ENCODE measurements around the gene HIP1R. TPM values are rescaled to one million over a fixed set of nuclear protein-coding genes. Genes with fewer than 3 reads are reported as not detected.
"Not testable (repeated sequence)": the region's sequence is repeated elsewhere in the genome, so short reads cannot be mapped to it uniquely, and the experiment has no call there.

The HIP1R gene
- total RNA-seq, 1 donor from 2014 or later, result 115 TPM

- DNase-seq (ENCODE audit: low spot score), result no peak
These were observed 56.6 kb downstream of the HIP1R start for GRCh38 chr12:122891661-122892525.

- not testable (repeated sequence) for DNase-seq (ENCODE audit: low spot score)
These were observed 57.5 kb downstream of the HIP1R start for GRCh38 chr12:122892724-122893123.

GRCh38 chr12:122893208-122894153, 58.2 kb downstream of the HIP1R start:
- no peak for DNase-seq (ENCODE audit: low spot score)

- DNase-seq (ENCODE audit: low spot score), result peak; percentile 67
These were observed 59.2 kb downstream of the HIP1R start for GRCh38 chr12:122894193-122895121.

- no peak for DNase-seq (ENCODE audit: low spot score)
These were observed 60.1 kb downstream of the HIP1R start for GRCh38 chr12:122895320-122895703.

- peak; percentile 85 for DNase-seq (ENCODE audit: low spot score)
These were observed 60.7 kb downstream of the HIP1R start, which contains the start of gene VPS37B for GRCh38 chr12:122895704-122896636. Gene VPS37B (minus strand): TSS chr12:122896124. CDS start chr12:122896062, 62 bp downstream.

GRCh38 chr12:122896662-122897061, 61.4 kb downstream of the HIP1R start:
- no peak for DNase-seq (ENCODE audit: low spot score)

- no peak for DNase-seq (ENCODE audit: low spot score)
These were observed 64.6 kb downstream of the HIP1R start for GRCh38 chr12:122899887-122900286.

GRCh38 chr12:122902854-122903692, 67.8 kb downstream of the HIP1R start:
- no peak for DNase-seq (ENCODE audit: low spot score)

- no peak for DNase-seq (ENCODE audit: low spot score)
These were observed 68.4 kb downstream of the HIP1R start for GRCh38 chr12:122903693-122904034.

GRCh38 chr12:122905258-122905657, 70.0 kb downstream of the HIP1R start:
- DNase-seq (ENCODE audit: low spot score), result not testable (repeated sequence)

- no peak for DNase-seq (ENCODE audit: low spot score)
These were observed 73.7 kb downstream of the HIP1R start for GRCh38 chr12:122908915-122909314.

- no peak for DNase-seq (ENCODE audit: low spot score)
These were observed 74.4 kb downstream of the HIP1R start for GRCh38 chr12:122909442-122910288.

Other genes starting within 250 kb of the HIP1R start
- gene HCAR2, start 132.1 kb upstream of the HIP1R start, total RNA-seq, result not detected
- not detected for gene HCAR3, start 118.6 kb upstream of the HIP1R start, total RNA-seq
- gene HCAR1, start 104.6 kb upstream of the HIP1R start, total RNA-seq, result 0.20 TPM
- gene DENR, start 82.6 kb upstream of the HIP1R start, total RNA-seq, result 38.0 TPM
- gene CCDC62, start 60.9 kb upstream of the HIP1R start, total RNA-seq, result 0.32 TPM
- gene VPS37B, start 60.7 kb downstream of the HIP1R start, total RNA-seq, result 45.8 TPM
- 11.6 TPM for gene ABCB9, start 131.0 kb downstream of the HIP1R start, total RNA-seq
- gene OGFOD2, start 139.8 kb downstream of the HIP1R start, total RNA-seq, result 32.5 TPM
- 169 TPM for gene ARL6IP4, start 145.2 kb downstream of the HIP1R start, total RNA-seq